PC-3 (cell line): ENCODE measurements around the gene SYT5.

Source experiments
- EZH2 ChIP-seq: fragments of 300-600 bp; sonication (generic); IDR thresholded peaks from one replicate; pipeline ENCODE4 v1.6.1; 2017; ENCODE audit warnings: antibody characterized with exemption, mild to moderate bottlenecking, low read length; ENCODE audit not compliant: unreplicated experiment
- EZH2phosphoT487 ChIP-seq: fragments of 300-600 bp; sonication (generic); IDR thresholded peaks from 2 replicates; pipeline ENCODE4 v1.6.1; 2018; ENCODE audit warnings: mild to moderate bottlenecking, antibody characterized with exemption, low read length, borderline replicate concordance
- TF ChIP-seq, protein P1 (sequence below): fragments of 300-600 bp; sonication (generic); conservative IDR thresholded peaks from 2 replicates; pipeline ENCODE4 v1.5.1; 2017; ENCODE audit warnings: antibody characterized with exemption, low read depth, mild to moderate bottlenecking, low read length

DNA sequence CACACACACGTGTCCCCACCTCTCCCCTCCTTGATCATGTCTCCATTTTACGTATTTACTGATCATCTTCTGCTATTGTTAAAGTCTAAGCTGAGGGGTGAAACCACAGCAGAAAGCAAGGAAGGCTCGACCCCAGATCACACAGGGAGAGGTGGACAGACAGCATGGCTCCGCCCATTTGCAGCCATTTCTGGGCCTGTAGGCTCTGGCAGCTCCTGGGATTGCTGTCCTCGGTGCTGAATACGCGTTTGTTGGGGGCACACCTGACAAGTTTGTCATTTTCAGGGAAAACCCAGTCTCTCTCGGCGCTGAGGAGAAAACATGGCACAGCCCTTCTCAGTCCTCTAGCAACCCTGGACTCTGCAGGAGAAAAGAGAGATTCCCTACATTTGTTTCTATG is 40.4 kb upstream of the SYT5 start:
- TF ChIP-seq, protein P1, sequence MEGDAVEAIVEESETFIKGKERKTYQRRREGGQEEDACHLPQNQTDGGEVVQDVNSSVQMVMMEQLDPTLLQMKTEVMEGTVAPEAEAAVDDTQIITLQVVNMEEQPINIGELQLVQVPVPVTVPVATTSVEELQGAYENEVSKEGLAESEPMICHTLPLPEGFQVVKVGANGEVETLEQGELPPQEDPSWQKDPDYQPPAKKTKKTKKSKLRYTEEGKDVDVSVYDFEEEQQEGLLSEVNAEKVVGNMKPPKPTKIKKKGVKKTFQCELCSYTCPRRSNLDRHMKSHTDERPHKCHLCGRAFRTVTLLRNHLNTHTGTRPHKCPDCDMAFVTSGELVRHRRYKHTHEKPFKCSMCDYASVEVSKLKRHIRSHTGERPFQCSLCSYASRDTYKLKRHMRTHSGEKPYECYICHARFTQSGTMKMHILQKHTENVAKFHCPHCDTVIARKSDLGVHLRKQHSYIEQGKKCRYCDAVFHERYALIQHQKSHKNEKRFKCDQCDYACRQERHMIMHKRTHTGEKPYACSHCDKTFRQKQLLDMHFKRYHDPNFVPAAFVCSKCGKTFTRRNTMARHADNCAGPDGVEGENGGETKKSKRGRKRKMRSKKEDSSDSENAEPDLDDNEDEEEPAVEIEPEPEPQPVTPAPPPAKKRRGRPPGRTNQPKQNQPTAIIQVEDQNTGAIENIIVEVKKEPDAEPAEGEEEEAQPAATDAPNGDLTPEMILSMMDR = no peak
- no peak for TF ChIP-seq EZH2
- TF ChIP-seq EZH2phosphoT487 = no peak
